Type B pancreatic cell (in vitro differentiated cells): Measurements from ENCODE around the gene CROCC2. TPM values are rescaled to one million over a fixed set of nuclear protein-coding genes. Genes with fewer than 3 reads are reported as not detected.

Experiments used
- DNase-seq: peaks from one replicate; pipeline ENCODE4 v3.0.0; 2021; ENCODE audit warnings: mixed read lengths; ENCODE audit not compliant: unreplicated experiment; ENCODE audit errors: extremely low spot score
- H3K27ac Mint-ChIP-seq: 2 replicates; pipeline ENCODE4 v1.8.0; 2021; ENCODE audit warnings: mild to moderate bottlenecking, mixed read lengths
- H3K27me3 Mint-ChIP-seq: 2 replicates; pipeline ENCODE4 v1.8.0; 2021; ENCODE audit warnings: mixed read lengths
- H3K36me3 Mint-ChIP-seq: 2 replicates; pipeline ENCODE4 v1.8.0; 2021; ENCODE audit warnings: mixed read lengths
- H3K4me1 Mint-ChIP-seq: one replicate; pipeline ENCODE4 v1.8.0; 2021; ENCODE audit warnings: mixed read lengths; ENCODE audit not compliant: unreplicated experiment
- H3K4me3 Mint-ChIP-seq: 2 replicates; pipeline ENCODE4 v1.8.0; 2021; ENCODE audit warnings: mild to moderate bottlenecking, mixed read lengths
- H3K9me3 Mint-ChIP-seq: 2 replicates; pipeline ENCODE4 v1.8.0; 2021; ENCODE audit warnings: mixed read lengths
- total RNA-seq: library from RNA; stranded (reverse); gene quantifications from 2 replicates; pipeline ENCODE4 v1.2.1, GENCODE V29; 2021; ENCODE audit warnings: low replicate concordance
- TF ChIP-seq, protein P1 (sequence below): fragments of 200-600 bp; sonication (generic); conservative IDR thresholded peaks from 2 replicates; pipeline ENCODE4 v1.5.0; 2021; ENCODE audit warnings: antibody characterized with exemption, mild to moderate bottlenecking

The CROCC2 gene
- total RNA-seq, 1 donor from 2014 or later, result 0.68 TPM

DNA sequence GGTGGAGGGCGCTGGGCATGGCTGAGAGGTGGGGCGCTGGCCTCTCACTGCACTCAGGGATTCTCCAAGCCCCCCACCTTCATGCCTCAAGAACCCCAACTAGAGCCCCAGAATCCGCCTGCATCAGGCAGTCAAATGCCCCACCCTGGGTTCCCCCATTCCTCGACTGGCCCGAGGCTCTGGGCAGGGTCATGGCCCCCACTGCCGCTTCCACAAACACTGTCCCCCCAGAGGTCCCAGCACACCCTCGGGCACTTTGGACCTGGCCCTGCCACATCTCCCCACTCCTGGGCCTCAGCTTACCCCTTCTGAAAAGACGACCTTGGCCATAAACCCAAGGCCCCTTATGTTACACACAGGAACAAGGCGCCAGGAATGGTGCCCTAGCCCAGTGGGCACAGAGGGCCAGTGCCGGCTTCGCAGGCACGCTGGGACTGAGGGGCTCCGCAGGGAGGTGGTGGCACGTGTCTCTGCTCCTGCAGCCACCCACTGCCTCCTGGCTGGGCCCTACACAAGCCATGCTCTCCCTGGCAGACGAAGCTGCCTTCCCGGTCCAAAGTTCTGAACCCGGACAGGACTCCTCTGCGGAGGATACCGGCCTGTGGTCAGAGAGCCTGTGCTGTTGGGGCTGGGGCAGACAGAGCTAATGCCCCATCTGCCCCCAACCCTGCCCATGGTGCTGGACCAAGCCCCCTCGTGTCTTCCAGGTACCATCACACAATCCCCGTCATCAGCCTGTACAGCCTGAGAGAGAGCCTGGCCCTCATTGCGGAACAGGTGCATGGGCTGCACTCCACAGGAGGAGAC lies 30.7 kb upstream of the CROCC2 start:
- no peaks in the 10 kb centered on the region for H3K27me3 Mint-ChIP-seq
- no peaks in the 10 kb centered on the region for H3K4me1 Mint-ChIP-seq
- H3K4me3 Mint-ChIP-seq, result no peak overlapping the region
- no peaks in the 10 kb centered on the region for H3K36me3 Mint-ChIP-seq
- no peaks in the 10 kb centered on the region for H3K9me3 Mint-ChIP-seq
- no peak for DNase-seq
- no peak overlapping the region for H3K27ac Mint-ChIP-seq
- TF ChIP-seq, protein P1, sequence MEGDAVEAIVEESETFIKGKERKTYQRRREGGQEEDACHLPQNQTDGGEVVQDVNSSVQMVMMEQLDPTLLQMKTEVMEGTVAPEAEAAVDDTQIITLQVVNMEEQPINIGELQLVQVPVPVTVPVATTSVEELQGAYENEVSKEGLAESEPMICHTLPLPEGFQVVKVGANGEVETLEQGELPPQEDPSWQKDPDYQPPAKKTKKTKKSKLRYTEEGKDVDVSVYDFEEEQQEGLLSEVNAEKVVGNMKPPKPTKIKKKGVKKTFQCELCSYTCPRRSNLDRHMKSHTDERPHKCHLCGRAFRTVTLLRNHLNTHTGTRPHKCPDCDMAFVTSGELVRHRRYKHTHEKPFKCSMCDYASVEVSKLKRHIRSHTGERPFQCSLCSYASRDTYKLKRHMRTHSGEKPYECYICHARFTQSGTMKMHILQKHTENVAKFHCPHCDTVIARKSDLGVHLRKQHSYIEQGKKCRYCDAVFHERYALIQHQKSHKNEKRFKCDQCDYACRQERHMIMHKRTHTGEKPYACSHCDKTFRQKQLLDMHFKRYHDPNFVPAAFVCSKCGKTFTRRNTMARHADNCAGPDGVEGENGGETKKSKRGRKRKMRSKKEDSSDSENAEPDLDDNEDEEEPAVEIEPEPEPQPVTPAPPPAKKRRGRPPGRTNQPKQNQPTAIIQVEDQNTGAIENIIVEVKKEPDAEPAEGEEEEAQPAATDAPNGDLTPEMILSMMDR, result no peak

DNA sequence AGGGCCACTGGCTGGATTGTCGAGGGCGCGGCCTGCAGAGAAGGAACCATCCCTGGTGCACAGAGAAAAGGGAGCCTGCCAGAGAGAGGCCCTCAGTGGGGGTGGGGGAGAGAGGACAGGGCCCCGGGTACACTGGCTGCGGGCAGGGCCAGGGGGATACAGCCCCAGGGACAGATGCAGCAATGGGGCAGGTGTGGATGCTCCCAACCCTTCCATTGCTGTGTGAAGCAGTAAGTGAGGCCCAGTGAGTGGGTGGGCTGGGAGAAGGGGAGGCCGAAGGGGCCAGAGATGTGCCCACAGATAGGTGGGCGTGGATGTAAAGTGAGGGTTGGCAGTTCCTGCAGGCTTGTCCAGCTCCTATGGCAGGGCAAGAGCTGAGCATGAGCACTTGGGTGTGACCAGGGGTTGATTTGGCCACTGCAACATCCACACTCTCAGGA lies 30.1 kb upstream of the CROCC2 start:
- no peak for DNase-seq
- H3K36me3 Mint-ChIP-seq, result no peaks in the 10 kb centered on the region
- H3K4me1 Mint-ChIP-seq, result no peaks in the 10 kb centered on the region
- TF ChIP-seq, protein P1, result no peak
- no peak overlapping the region for H3K27ac Mint-ChIP-seq
- no peaks in the 10 kb centered on the region for H3K27me3 Mint-ChIP-seq
- H3K4me3 Mint-ChIP-seq, result no peak overlapping the region
- no peaks in the 10 kb centered on the region for H3K9me3 Mint-ChIP-seq

DNA sequence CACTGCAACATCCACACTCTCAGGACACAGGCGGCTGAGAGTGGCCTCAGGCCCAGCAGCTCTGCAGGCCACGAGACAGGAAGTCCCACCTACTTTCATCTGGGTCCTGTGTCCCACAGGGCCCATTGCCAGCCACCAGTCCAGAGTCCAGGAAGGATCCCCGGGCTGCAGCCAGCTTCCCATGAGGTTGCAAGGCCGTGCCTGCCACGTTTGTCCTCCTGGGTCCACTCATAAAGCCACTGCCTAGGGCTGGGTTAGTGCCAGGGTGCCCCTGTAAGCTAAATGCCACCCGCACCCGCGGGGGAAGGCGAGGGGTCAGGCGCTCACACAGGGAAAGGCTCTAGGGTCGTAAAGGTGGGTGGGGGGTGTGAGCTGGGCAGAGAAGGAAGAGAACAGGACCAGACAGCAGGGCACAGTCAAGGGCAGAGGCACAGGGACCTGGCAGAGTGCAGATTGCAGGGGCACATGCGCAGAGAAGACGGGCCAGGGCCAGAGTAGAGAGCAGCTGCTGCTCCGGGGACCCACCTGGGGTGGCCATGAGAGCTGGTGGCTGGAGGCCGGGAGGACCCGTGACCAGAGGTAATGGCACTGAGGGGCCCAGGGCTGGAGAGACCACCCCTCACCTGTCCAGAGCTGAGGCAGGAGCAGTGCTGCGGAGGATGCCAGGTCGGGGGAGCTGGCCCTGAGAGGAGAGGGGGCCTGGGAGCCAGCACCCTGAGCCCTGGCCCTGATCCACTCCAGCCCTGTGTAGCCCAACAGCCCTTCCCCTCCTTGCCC lies 29.5 kb upstream of the CROCC2 start:
- H3K4me1 Mint-ChIP-seq, result no peaks in the 10 kb centered on the region
- H3K9me3 Mint-ChIP-seq, result no peaks in the 10 kb centered on the region
- TF ChIP-seq, protein P1, result no peak
- H3K4me3 Mint-ChIP-seq, result no peak overlapping the region
- no peak for DNase-seq
- no peak overlapping the region for H3K27ac Mint-ChIP-seq
- no peaks in the 10 kb centered on the region for H3K36me3 Mint-ChIP-seq
- no peaks in the 10 kb centered on the region for H3K27me3 Mint-ChIP-seq

DNA sequence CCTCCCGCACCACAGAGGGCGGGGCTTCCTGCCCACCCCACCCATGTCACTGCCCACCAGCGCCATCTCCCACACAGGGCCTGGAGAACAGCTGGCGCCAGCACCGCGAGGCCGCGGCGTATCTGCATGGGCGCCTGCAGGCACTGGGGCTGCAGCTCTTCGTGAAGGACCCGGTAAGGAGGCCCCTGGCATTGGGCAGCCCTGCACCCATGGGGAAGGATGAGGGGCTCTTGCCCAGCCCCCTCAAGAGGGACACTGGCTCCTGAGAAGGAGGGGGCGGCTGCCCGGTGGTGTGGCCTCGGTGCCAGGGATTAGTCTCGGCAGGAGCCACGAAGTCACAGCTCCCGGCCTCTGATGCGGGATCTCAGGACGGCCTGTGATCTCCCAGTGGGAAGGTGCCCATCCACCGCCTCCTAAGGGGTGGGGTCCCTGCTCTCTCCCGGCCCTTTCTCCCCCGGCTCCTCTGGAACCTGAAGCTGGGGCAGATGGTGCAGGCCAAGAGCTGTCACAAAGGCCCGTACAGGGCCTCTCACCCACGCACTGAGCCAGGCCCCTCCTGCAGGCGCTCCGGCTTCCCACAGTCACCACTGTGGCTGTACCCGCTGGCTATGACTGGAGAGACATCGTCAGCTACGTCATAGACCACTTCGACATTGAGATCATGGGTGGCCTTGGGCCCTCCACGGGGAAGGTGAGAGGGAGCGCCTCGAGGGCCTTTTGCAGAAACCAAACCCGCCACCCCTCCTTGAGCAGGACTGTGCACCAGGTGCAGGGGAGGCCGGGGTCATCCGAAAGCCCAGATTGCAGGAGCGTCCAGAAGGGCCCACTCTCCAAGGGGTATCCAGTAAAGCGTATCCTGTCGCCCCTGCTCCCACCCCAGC lies 28.4 kb upstream of the CROCC2 start:
- TF ChIP-seq, protein P1, result no peak
- no peaks in the 10 kb centered on the region for H3K27me3 Mint-ChIP-seq
- H3K36me3 Mint-ChIP-seq, result no peaks in the 10 kb centered on the region
- DNase-seq, result no peak
- H3K4me1 Mint-ChIP-seq, result no peaks in the 10 kb centered on the region
- no peak overlapping the region for H3K4me3 Mint-ChIP-seq
- H3K9me3 Mint-ChIP-seq, result no peaks in the 10 kb centered on the region
- H3K27ac Mint-ChIP-seq, result no peak overlapping the region

DNA sequence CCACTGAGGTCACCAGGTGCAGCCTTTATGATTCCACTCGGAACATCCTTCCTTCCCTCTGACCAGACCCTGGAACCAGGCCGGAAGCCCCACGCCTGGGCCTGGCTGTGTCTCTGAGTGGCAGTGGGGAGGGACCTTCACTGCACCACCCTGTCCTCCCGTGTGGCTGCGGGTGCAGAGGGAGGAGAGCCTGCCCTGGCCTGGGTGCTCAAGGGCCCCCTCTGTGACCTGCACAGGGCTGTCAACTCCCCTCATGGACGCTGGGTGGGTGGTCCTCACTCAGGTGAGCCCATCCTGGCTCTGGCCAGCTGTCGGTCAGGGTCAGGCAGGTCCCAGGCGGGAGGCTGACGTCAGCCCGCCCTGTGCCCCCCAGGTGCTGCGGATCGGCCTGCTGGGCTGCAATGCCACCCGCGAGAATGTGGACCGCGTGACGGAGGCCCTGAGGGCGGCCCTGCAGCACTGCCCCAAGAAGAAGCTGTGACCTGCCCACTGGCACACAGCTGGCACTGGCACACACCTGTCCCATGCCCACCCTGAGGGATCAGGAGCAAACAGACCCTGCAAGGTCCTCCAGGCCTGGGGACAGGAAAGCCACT lies 27.7 kb upstream of the CROCC2 start:
- Mint-ChIP-seq H3K4me1 (no peaks in the 10 kb centered on the region), H3K9me3 (no peaks in the 10 kb centered on the region), H3K4me3 (no peak overlapping the region)

More for the DNA sequence above, 27.7 kb upstream of the CROCC2 start:
- Mint-ChIP-seq H3K36me3 (no peaks in the 10 kb centered on the region), H3K27ac (no peak overlapping the region), H3K27me3 (no peaks in the 10 kb centered on the region)
- no peak for DNase-seq
- TF ChIP-seq, protein P1, result no peak
